ENCODE data around the gene RARB.

Gene RARB

DNA sequence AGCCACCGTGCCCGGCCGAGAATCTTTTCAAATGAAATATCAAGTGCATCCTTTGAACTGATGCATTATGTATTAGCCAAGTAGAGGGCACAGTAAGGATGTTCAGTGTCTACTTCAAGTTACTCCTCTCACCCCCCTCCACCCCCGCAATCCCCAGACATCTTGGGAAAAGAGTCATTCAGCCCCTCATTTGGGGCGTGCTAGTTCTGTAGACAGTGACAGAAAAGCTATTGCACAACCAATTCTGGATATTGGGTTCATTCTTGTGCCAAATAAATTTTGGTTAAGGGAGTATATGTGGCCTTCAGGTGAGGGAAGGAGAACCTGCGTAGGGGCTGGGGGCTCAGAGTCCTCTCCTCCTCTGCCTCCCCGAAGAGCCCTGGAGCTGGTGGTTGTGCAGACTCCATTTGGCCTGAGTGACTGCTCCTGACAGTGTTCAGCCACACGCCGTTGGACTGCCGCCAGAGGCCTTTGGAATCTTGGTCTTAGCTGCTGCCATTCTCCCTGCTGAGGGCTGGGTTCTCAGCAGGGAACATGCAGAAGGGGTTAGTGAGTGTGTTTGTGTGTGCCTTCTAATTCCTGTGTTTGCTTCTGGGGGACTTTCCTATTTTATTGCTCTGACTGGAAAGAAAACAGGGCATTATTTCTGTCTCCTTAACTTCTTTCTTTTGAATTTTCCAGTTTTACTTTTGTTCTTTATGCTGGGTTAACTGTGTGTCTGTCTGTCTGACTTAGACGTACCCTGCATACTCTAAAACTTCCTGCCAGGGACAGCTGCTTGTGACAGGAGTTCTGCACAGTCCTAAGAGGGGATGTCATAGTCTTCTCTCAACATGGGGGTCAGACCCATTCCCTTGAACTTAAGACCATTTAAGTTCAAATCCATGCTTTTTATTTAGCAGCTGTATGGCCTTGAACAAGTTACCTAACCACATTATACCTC is 21.0 kb downstream of the RARB start:
- FAIRE-seq = no peak

DNA sequence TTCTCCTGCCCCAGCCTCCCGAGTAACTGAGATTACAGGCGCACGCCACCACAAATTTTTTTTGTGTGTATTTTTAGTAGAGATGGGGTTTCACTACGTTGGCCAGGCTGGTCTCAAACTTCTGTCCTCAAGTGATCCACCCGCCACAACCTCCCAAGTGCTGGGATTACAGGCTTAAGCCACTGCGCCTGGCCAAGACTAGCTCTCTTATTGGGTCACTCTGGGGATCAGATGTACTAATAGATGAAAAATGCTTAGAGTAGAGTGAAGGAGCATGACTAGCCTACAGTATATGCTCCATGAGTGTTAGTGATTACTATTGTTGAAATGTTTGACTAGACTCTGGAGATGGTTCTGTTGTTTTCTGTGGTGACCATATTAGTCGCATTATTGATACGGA is 21.8 kb downstream of the RARB start:
- FAIRE-seq = no peak

DNA sequence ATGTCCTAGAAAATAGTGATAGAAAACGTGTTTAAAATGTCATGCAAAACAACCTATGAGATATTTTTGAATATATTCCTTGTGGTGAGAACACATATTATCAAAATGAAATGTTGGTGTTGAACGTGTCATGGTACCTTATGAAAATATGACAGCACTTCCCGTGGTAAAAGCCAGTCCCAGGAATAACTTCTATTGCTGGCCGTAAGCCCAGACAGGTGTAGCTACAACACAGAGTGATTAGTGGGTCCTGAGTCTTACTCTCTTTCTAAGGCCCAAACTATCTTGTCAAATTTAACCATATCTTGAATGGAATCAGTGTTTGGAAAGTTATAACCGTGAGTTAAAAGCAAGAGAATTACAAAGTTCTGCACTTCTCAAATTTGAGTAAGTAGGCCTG is 24.1 kb downstream of the RARB start:
- FAIRE-seq = no peak

DNA sequence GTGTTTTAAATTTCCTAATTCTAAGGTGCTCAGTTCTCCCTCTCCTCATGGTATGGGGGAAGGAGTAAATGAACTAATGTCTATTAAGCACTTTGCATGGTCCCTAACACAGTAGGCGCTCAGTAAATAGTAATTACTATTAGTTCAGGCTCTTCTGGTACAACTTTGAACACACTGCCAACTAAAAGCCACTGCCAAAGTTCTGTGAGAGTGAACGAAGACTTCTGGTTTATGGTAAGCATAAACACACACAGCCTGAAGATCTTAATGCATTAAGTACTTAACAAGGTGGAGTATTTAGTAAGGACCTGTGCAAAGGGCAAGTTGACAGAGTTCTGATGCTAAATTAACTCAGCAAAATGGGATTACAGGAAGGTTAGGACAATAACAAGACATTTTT is 24.7 kb downstream of the RARB start:
- no peak for FAIRE-seq

DNA sequence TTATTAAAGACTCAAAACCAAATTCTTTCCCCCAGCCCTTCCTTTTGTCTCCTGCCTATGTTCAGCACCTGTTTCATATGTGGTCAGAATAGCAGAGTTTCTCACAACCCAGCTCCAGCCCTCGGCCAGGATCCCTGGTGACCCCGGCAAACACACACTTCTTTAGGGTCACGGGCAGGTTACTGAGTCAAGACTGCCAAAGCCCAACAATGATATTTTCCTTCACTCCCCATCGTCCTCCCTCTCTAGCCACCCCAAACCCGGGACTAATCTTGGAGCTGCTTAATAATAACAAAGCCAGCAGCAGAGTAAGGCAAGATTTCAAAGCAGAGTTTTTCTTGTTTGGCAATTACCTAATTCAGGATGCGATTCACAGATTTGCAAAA is 25.5 kb downstream of the RARB start:
- no peak for FAIRE-seq

DNA sequence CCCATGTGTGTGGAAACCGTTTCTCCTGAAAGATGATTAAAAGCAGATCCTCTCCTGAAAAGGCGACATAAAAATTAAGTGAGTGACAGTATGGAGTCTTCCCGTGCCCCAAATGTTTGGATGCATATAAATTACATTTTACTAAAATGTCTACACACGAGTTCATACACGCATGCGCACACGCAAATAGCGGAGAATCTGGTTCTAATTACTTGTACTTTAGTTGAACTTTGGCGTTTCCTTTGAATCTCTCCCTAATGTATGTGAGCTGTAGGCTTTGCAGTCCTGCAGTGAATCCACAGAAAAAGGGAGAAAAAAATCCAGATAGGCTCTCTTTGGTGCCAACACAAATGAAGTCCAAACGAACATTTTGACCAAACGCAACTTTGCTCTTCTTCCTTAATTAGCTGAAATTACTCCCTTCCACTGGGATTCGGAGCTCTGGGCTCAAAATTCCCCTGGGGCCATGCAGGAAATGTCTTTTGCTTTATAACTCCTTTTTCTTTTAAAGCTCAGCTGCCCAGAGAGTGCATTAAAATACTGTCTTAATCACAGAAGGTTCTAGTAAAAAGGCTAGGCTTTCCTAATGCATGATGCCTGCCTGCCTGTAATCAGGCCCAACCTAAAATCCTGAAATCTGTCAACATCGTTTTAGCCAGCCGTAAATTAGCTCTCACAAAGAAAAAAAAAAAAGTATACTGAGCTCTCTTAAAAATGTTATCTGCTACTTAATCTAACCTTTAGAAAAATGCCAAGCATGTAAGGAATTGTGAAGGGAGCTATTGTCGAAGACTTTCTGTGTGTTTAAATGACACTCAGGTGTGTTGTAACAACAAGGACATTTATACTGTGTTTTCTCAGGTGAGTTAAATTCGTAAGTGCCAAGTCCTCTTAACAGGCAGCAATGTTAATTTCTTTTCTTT is 26.2 kb downstream of the RARB start:
- peak; percentile 46 for FAIRE-seq

DNA sequence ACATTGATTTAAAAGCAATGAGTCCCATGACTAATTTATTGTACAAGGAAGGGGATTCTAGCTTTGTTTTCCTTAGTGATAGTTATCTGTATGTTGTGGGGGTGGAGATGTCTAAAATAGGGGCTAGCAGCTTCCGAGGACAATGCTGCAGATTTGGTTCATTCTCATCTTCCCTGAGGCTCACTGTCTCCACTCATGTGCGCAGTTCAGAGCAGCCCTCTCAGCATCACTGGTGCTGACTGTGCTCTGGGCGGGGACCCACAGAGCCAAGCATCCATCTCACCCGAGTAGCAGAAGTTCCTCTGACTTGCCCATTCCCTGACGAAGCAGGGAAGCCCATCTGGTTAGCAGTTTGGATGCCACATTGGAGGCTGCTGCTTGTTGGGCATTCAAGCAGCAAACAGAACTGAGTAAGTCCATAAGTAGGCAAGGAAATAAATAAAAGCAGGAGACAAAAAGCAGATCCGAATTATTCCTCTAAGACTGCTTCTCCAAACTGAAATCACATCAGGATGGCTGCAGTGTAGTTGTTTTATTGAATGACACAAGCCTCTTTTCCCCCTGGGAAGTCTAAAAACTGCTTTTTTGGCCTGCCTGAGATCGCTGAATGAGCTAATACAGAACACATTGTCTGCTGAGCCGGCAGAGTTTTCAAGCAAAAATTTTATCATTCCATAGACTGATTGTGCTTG is 27.5 kb downstream of the RARB start:
- FAIRE-seq = no peak

DNA sequence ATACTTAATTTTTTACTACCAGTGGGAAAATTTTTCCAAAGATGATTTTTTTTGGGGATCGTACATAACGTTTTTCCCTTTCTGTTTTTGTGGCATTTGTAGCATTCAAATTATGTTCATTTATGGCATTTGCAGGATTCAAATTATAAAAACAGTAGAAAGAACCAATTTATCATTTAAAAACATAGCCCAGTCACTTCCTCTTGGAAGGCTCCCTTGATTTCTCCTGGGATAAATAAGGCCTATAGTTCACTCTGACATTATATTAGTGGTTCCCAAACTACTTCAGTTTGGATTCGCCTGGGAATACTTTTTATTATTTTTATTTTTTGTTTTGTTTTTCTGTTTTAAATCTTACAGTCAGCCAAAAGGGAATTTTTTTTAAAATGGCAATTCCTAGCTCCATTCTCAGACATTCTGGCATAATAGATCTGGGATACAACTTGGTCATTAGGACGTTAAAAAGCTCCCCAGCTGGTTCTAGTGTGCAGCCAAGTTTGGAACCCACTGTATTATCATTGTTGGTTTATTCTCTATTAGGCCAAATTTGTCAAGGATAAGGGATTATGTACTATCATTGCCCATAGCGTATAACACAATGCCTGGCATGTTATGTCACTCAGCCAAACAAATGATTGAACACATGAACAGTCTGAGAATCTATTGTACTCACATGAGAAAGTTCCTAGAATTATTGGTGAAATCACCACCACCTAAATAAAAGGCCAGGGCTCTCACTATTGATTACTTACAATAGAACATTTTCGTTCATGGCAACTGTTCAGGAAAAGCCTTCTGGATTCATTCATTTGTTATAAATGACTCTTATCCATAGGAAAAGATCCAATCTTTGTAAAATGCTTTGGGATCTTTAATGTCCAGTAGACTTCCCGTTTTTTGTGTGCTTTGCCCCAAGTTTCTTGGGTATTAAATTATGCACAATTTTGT is 28.9 kb downstream of the RARB start:
- FAIRE-seq = no peak

DNA sequence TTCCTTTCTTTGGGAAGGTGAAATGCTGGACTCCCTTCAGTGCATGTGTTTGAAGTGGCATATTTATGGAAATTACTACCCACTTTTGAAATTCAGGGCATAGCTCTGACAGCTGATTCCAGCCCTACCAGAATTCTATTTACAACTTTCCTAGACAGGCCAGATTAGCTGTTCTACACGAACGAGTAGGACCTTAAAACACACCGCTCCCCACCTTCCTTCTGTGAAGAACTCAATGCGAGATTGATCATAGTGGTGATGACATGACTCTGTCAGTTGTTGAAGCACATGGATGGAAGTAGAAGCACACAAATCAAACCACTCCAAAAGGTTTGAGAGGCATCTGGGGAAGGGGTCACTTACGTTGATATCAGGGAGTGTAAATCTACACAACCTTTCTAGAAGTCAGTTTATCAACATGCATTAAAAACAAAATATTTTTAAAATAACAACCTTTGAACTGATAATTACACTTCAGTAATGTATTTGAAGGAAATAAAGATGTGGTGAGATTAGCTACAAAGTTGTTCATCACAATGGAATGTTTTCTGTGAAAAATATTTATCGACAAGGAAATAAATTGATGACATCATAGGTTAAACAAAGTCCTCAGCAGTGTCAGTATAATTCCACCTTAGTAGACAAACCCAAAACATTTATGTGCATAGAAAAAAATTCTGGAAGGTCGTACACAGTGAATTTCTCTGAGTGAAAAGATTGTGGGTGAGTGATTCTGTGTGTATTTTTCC is 29.8 kb downstream of the RARB start:
- peak; percentile 39 for FAIRE-seq

DNA sequence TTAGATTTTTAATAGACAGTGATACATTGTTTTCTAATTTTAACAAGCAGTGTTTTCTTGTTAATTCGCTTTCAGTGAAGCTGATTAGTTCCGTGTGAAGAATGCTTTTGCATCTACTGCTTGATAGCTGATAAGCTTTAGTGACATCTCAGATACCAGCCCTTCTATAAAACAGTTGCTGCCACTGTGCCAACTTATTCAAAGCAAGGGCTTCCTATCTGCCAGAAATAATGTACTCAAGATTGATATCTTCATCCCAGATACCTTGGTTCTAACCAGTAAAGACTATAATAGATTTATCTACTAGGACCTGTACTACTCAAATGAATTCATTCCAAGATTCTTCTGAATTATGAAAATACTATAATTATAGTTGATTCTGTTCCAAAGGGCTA is 30.4 kb downstream of the RARB start:
- no peak for FAIRE-seq

DNA sequence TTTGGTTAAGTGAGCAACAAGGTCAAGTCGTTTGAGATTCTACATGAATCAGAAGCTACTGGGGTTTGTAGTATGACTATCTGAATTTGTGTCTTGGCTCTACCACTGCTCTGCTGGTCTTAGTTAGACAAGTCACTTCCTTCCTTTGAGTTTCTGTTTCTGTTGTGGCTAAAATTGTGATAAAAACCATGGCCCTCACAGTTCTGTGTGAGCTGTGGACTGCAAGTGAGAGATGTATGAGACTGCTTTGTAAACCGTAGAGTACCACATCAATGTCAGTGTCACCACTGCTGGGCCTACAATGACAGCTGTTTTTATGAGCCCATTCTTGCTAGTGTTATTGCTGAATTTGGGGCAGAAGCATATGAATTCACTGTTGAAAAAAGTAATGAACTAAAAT is 32.7 kb downstream of the RARB start:
- no peak for FAIRE-seq

DNA sequence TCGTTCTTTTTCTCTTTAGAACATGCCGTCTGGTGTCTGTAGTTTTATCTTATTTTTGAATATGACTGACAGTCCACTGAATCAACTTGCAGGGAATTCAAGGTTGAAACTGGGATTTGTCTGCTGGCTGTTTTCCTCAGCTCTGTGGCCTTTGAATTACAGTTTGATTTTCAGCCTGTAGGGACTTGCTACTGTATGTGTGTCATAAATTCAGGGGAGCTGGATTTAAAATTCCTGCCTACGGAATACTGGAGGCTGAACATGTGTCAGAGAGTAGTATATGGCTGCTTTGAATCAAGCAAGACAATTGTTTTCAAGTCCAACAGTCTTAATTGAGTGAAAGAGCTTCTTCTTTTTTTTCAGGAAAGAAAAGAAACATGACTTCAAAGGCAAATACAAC is 33.9 kb downstream of the RARB start:
- FAIRE-seq = no peak

DNA sequence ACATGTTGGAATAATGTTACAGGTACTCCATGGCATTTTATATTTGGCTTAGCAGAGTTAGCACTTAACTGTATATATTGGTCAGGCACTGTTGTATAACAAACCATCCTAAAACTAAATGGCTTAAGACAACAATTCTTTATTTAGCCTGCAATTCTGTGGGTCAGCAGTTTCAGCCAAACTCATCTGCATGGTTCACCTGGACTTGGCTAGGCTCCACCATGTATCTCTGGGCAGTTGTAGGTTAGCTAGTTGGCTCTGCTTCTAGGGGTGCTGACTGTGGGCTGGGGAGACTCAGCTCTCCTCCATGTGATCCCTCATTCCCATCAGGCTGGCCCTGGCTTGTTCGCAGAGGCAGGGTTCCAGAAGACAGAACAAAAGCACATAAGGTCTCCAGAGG is 34.4 kb downstream of the RARB start:
- no peak for FAIRE-seq

DNA sequence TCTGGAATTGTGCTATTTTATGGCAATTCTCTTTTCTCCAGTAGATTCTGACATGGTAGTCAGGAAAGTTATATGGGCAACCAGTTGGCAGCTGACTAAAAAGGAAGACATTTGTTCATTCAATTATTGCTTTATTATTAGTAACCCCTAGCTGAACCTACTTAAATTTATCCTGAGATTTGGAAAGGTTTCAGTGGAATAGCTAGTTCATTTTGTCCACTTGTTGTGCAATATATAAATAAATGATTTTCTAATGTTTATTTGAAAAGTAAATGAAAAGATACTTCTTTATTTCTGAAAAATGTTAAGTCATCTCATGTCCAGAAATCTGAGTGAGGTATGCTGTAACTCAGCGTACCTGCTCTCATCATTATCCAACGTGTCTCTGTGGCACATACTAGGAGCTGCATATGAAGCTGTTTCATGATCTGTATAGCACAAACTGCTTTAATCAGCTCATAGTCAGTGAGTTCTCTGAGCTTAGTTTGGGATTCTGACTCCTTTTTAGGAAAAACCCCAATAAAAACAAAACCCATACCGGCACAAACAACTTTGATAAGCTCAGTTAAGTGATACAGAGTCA is 35.9 kb downstream of the RARB start:
- no peak for FAIRE-seq

DNA sequence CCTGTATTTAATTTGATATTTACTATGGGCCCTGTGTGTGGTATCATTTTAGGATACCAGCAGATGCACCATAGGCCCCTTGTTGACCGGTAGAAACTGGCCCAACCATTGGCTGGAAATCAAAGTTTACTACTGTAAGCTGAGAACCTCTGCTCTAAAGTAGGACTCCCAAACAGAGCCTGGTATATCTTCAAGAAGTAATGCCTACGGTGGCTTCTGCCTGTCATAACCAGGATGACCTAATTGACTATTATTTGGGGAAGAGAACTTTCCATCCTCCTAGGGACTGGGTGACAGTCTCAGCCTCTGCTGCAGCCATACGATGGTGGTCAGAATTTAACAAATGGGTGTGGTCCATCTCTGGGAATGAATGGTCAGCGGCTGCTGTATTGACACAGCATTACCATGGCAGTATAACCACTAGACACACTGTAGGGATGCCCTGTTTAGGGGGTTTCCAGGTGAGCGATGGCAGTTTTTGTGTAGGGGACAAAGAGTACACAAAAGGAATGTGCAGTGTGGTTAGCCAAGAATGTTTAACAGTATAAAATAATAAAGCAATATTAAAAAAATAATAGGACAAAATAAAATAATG is 37.3 kb downstream of the RARB start:
- no peak for FAIRE-seq

DNA sequence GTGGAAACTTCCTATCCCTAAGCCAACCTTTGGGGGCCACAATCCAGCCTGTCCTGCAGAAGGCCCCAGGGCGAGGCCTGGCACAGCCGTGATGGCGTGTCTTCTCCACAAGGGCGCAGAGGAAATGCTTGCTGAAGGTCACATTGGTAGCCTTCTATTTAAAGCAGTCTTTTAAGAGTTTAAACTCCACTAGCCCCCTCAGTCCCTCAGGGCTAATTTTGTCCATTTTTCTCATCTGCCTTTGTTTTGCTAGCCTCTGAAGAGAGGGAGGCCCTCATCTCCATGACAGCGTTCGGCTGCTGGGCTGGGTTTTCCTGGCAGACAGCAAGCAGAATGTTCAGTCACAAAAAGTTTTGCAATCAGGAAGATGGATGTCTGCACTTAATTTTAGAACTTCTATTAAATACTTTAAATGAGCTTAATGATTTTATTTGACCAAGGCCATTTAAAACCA is 40.8 kb downstream of the RARB start:
- FAIRE-seq = peak; percentile 97

DNA sequence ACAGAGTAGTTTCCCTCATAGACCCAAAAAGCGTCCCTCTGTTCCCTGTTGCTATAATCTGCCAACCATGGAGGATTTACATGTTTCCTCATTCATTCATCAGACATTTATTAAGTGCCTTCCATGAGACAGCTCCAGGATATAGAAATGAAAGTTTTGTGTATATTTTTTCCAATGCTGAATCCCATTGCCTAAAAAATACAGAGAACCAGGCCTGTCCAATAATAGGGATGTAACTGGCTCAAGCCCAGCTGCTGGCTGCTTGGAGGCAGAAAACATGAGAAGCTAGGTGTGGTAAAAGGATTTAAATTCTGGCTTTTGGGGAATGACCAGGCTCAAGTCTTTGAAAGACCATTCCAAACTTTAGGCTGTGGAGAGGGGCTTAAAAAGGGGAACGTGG is 41.5 kb downstream of the RARB start:
- FAIRE-seq = no peak

DNA sequence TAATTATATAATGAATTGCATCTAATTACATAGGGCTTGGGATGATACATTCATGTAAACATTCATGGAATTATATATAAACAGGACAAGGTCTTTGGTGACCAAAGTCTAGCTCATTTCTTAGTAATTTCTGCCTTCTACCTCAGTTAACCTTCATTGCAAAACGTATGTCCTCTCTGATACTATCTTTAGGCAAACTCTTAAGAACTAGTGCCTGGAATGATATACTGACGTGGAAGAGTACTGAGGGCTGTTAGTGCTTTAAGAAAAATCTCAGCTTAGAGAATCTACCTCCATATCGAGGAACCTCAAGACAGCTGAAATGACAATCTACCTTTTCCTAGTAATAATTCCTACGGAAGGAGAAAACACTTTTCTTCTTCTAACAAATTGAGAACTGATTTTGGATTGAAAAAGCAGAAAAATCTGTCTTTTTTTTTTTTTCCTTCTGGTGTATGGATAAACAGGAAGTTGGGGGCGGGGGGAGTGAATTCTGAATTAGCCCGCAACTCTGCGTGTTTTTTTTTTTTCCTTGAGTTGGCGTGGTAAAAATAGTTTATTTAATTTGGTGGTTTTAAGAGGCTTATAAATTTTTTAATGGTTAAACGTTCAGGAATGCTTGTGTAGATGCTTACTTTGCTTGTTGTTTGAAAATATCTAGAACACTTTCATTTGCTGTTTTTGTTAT is 43.2 kb downstream of the RARB start:
- peak; percentile 58 for FAIRE-seq

DNA sequence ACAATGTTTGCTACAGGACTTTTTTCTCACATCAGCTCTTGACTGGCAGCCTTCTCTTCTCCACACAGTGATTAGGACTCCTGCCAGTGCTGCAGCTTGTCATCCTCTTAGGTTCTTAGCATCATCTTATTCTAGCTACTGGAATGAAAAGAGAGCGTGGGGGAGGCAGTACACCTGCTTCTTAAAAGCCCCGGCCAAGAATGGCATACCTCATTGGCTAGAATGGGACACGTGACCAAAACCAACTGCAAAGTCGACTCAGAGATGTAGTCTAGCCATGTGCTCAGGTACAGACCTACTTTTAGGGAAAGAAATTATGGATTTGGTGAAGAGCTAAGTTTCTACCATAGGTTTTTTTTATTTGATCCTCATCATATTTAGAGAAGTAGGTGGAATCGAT is 44.1 kb downstream of the RARB start:
- FAIRE-seq = no peak

DNA sequence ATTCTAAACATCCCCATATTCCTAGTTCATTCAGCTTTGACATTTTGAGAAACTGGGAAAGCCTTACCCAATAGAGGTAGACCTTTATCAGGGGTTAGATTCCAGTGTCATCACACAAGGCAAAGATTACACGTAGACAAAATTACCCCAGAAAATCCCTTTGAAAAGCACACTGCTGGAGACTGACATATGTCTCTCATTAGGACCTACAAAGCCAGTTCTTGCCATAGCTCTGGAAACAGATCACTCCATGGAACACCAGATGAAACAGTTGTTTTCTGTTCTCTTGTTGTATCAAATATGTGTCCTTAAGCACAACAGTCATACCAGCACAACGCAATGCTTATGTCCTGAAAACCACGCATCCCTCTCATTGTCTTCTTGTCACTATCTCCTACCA is 44.7 kb downstream of the RARB start:
- FAIRE-seq = no peak

Measured in endometrium (tissue), 2 donors.